HG02798 (cell line): ENCODE measurements around the gene PHLDA3.
A peak's percentile ranks its signal among the peaks of the same experiment; 100 is the strongest.

ENCODE experiments used
- ATAC-seq: cut with Tn5 transposase; IDR thresholded peaks from one replicate; pipeline ENCODE4 v1.9.1; 2021; ENCODE audit warnings: mild to moderate bottlenecking; ENCODE audit not compliant: unreplicated experiment, poor library complexity

PHLDA3 gene

GRCh38 chr1:201468844-201469644 lies at the start of gene PHLDA3:
Gene PHLDA3 (minus strand): TSS chr1:201469188. CDS start chr1:201468786, 402 bp downstream.
- peak; percentile 90 for ATAC-seq

- no peak for ATAC-seq
Measured at GRCh38 chr1:201518071-201518470, 49.1 kb upstream of the PHLDA3 start.

GRCh38 chr1:201517631-201518030 lies 48.6 kb upstream of the PHLDA3 start:
- ATAC-seq = no peak

GRCh38 chr1:201516511-201517127 lies 47.6 kb upstream of the PHLDA3 start:
- no peak for ATAC-seq

GRCh38 chr1:201515895-201516294 lies 46.9 kb upstream of the PHLDA3 start:
- no peak for ATAC-seq

GRCh38 chr1:201515062-201515750 lies 46.2 kb upstream of the PHLDA3 start:
- no peak for ATAC-seq

GRCh38 chr1:201514466-201514865 lies 45.5 kb upstream of the PHLDA3 start:
- no peak for ATAC-seq

GRCh38 chr1:201513498-201514243 lies 44.7 kb upstream of the PHLDA3 start:
- no peak for ATAC-seq

GRCh38 chr1:201511941-201512539 lies 43.1 kb upstream of the PHLDA3 start:
- ATAC-seq = peak; percentile 33

- no peak for ATAC-seq
Measured at GRCh38 chr1:201511396-201511940, 42.5 kb upstream of the PHLDA3 start.

GRCh38 chr1:201510734-201511133 lies 41.7 kb upstream of the PHLDA3 start:
- no peak for ATAC-seq

- no peak for ATAC-seq
Measured at GRCh38 chr1:201509601-201510374, 40.8 kb upstream of the PHLDA3 start.

- no peak for ATAC-seq
Measured at GRCh38 chr1:201508809-201509208, 39.8 kb upstream of the PHLDA3 start.

- peak; percentile 0 for ATAC-seq
Measured at GRCh38 chr1:201507360-201507675, 38.3 kb upstream of the PHLDA3 start.

GRCh38 chr1:201506557-201507359 lies 37.8 kb upstream of the PHLDA3 start, which contains the start of gene CSRP1:
Gene CSRP1 (minus strand): TSS chr1:201507123. CDS start chr1:201496303, 10,820 bp downstream.
- ATAC-seq = peak; percentile 94

GRCh38 chr1:201506092-201506491 lies 37.1 kb upstream of the PHLDA3 start:
- no peak for ATAC-seq

- no peak for ATAC-seq
Measured at GRCh38 chr1:201505503-201505890, 36.5 kb upstream of the PHLDA3 start.

- ATAC-seq = no peak
Measured at GRCh38 chr1:201504799-201505502, 36.0 kb upstream of the PHLDA3 start.
